ENCODE measurements around the gene PROCA1. TPM values are rescaled to one million over a fixed set of nuclear protein-coding genes. Genes with fewer than 3 reads are reported as not detected.

Gene PROCA1
- polyA plus RNA-seq, 1 experiment, result 0.71 TPM

DNA sequence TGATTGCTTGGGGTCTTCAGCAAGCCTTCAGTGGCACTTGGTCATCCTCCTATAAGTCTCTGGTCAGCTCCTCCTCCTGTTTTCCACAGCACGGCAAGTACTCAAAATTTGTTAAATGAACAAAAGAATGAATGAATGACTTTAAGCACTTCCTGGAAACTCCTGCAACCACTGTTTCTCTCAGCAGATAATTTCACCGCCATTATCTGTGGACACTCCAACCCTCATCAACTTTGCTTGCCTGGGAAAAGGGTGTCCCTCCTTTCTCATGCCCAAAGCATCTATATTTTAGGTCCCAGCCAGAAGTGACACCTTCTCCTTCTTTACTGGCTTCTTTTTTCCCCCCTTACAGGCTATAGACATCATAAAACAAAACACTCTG is 4.4 kb downstream of the PROCA1 start:
- Histone ChIP-seq H3K27me3 (ENCODE audit: control insufficient read depth, insufficient read depth, low read length) (no peaks in the 10 kb centered on the region), H3K4me3 (ENCODE audit: low read depth, low read length) (no peak overlapping the region), H3K36me3 (ENCODE audit: control insufficient read depth, insufficient read depth, low read length) (peaks cover 4% of the 10 kb centered on the region)
- DNase-seq (ENCODE audit: low read depth), result no peak
- POLR2A ChIA-PET, result no interaction called here
- TF ChIP-seq, protein P1, sequence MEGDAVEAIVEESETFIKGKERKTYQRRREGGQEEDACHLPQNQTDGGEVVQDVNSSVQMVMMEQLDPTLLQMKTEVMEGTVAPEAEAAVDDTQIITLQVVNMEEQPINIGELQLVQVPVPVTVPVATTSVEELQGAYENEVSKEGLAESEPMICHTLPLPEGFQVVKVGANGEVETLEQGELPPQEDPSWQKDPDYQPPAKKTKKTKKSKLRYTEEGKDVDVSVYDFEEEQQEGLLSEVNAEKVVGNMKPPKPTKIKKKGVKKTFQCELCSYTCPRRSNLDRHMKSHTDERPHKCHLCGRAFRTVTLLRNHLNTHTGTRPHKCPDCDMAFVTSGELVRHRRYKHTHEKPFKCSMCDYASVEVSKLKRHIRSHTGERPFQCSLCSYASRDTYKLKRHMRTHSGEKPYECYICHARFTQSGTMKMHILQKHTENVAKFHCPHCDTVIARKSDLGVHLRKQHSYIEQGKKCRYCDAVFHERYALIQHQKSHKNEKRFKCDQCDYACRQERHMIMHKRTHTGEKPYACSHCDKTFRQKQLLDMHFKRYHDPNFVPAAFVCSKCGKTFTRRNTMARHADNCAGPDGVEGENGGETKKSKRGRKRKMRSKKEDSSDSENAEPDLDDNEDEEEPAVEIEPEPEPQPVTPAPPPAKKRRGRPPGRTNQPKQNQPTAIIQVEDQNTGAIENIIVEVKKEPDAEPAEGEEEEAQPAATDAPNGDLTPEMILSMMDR (IDR thresholded peaks at IDR 0.05; ENCODE audit: insufficient read depth, low read depth, low read length), result no peak
- CTCF ChIA-PET, result no interaction called here

DNA sequence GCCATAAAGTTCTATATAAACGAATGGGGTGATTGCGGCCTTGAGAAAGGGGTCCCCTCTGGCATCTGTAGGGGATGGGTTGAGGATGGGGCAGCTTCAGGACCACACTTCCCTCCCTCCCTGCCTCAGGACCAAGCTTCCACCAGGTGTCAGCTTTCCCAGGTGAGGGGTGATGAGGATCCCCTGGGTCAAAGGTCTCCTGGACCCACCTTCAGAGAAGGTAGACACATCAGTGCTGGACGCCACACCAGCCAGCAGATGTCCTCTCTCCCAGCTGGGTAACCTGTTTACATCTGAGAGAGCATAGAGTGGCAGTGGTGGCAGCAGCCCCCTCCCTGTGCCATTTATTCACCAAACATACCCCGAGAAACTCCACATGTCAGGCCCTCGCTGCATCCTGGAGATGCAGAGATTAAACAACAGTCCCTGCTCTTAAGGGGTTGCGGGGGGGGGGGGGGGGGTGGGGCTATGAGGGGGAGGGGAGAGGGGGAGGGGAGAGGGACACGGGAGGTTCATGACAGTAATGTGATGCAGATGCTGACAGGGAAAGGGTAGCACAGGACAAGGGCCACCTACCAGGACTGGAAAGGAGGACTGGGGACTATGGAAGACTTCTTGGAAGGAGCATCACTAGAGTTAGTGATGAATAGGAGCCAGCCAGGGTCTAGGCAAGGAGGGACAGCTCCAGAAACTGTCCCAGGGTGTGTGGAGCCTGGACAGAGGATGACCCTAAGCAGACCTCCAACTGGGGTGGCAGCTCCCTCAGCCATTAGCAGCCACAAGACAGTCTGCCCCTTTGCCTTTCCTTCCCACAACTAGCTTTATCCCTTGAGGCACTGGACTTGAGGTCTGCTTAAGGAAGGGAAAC is 5.0 kb downstream of the PROCA1 start:
- CTCF ChIA-PET, result interaction anchor here (0.6 to 2.3 kb wide), 3 partner anchors 9 to 202 kb away, joined by 3 to 8 read pairs (median 3); partner anchors contain the start of gene TLCD1
- POLR2A ChIA-PET, result no interaction called here
- Histone ChIP-seq H3K36me3 (ENCODE audit: control insufficient read depth, insufficient read depth, low read length) (peaks cover 7% of the 10 kb centered on the region), H3K4me3 (ENCODE audit: low read depth, low read length) (no peak overlapping the region), H3K27me3 (ENCODE audit: control insufficient read depth, insufficient read depth, low read length) (no peaks in the 10 kb centered on the region)
- DNase-seq (ENCODE audit: low read depth), result no peak
- TF ChIP-seq, protein P1 (IDR thresholded peaks at IDR 0.05; ENCODE audit: insufficient read depth, low read depth, low read length), result no peak

DNA sequence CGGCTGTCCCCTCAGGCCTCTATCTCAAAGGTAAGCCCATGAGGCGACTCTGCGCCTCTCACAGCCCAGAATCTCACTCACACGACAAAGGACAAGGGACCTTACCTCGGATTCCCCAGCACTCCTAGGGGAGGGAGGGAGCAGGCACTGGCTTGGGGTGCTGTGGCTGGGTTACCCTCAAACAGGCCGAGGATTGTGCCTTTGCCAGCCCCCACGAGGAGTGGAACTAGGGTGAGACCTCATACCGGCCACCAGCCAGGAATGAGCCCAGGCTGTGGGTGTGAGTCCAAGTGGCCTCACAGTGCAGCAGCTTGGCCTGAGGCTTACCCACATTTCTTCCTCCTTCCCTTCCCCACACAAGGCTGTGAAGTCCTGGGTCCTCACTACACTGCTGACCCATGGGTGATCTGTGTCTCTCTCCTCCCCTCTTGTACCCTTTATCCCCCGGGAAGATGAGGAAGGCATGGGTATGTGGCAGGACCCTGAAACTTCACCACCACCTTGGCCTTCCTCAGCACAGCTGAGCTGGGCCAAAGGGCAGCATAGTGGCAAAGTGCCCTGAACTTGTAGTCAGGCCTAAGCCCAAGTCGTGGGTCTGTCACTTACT is 5.9 kb downstream of the PROCA1 start:
- CTCF ChIA-PET, result interaction anchor here (0.7 to 2.3 kb wide), 3 partner anchors 10 to 45 kb away, joined by 3 to 8 read pairs (median 3); partner anchors contain the start of gene TLCD1
- Histone ChIP-seq H3K4me3 (ENCODE audit: low read depth, low read length) (no peak overlapping the region), H3K27me3 (ENCODE audit: control insufficient read depth, insufficient read depth, low read length) (no peaks in the 10 kb centered on the region), H3K36me3 (ENCODE audit: control insufficient read depth, insufficient read depth, low read length) (peaks cover 16% of the 10 kb centered on the region)
- POLR2A ChIA-PET, result no interaction called here
- DNase-seq (ENCODE audit: low read depth), result no peak
- TF ChIP-seq, protein P1 (IDR thresholded peaks at IDR 0.05; ENCODE audit: insufficient read depth, low read depth, low read length), result no peak

DNA sequence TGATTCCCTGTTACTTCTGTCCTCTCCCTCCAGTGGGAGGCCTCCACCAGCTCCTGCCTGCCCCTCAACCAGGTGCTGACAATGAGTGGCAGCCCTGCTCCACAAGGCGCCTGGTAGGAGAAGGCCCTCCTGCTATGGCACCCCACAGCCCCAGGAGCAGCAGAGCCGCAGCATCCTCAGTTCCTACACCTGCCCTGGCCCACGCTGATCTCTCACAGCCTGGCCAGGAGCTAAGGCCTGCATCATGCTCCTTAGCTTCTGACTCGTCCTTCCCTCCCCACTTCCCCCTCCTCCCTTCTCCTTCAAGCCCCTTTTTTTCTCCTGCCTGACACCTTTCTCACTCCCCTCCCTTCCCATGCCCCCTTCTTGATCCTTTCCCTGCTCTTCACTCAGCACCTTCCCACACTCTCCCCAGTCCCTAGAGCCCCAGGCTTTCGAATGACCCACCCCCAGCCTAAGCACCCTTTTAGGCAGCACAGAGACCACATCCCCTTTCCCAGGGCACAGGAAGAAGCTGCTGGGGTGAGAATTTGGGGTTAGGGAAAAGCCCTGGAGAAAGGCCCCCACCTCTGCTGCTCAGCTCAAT is 6.5 kb downstream of the PROCA1 start:
- TF ChIP-seq, protein P1 (IDR thresholded peaks at IDR 0.05; ENCODE audit: insufficient read depth, low read depth, low read length), result no peak
- ChIA-PET POLR2A (no interaction called here), CTCF (interaction anchor here (1.1 to 2.3 kb wide), 2 partner anchors 21 to 46 kb away, joined by 3 to 8 read pairs; partner anchors contain the start of gene TLCD1)
- no peaks in the 10 kb centered on the region for H3K27me3 ChIP-seq (ENCODE audit: control insufficient read depth, insufficient read depth, low read length)
- DNase-seq (ENCODE audit: low read depth), result no peak
- H3K36me3 ChIP-seq (ENCODE audit: control insufficient read depth, insufficient read depth, low read length), result peaks cover 22% of the 10 kb centered on the region
- H3K4me3 ChIP-seq (ENCODE audit: low read depth, low read length), result no peak overlapping the region

Data from BJ (cell line).